ENCODE results near the gene ODAPH.
"Not testable (repeated sequence)": the region's sequence is repeated elsewhere in the genome, so short reads cannot be mapped to it uniquely, and the experiment has no call there.

DNA sequence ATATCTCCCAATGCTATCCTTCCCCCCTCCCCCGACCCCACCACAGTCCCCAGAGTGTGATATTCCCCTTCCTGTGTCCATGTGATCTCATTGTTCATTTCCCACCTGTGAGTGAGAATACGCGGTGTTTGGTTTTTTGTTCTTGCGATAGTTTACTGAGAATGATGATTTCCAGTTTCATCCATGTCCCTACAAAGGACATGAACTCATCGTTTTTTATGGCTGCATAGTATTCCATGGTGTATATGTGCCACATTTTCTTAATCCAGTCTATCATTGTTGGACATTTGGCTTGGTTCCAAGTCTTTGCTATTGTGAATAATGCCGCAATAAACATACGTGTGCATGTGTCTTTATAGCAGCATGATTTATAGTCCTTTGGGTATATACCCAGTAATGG, 36.4 kb upstream of the ODAPH start:
- TF ChIP-seq EZH2phosphoT487, CTCF (IDR thresholded peaks at IDR 0.05; ENCODE audit: low read length): not testable (repeated sequence)
